Heart right ventricle (tissue), 16 donors: Measurements from ENCODE around the gene GLYATL2. TPM values are rescaled to one million over a fixed set of nuclear protein-coding genes. Genes with fewer than 3 reads are reported as not detected.

Experiments used
- ATAC-seq, 8 donors: fragments of 200-7000 bp; cut with Tn5 transposase; one replicate each; pipeline ENCODE4 v1.9.1; 2020; ENCODE audit warnings: mild to moderate bottlenecking in 8 of 8, moderate library complexity in 8 of 8, moderate number of reproducible peaks in 1 of 8
- DNase-seq, 2 donors: peaks; one replicate each; pipeline ENCODE4 v3.0.0-alpha.2; 2020
- H3K27ac ChIP-seq, 10 donors: fragments of 200-600 bp; sonication (generic) in 2 of 10; one replicate each; pipeline versions ENCODE4 v1.5.0 to v1.8.0; 2020 to 2022; ENCODE audit warnings: mild to moderate bottlenecking in 3 of 10
- H3K27me3 ChIP-seq, 7 donors: fragments of 200-600 bp; one replicate each; pipeline ENCODE4 v1.8.0; 2021 to 2022; ENCODE audit warnings: mild to moderate bottlenecking in 2 of 7
- H3K36me3 ChIP-seq, 9 donors: fragments of 200-600 bp; sonication (generic) in 1 of 9; one replicate each; pipeline versions ENCODE4 v1.5.0 to v1.8.0; 2020 to 2022; ENCODE audit warnings: mild to moderate bottlenecking in 2 of 9
- H3K4me1 ChIP-seq, 9 donors: fragments of 200-600 bp; sonication (generic) in 1 of 9; one replicate each; pipeline versions ENCODE4 v1.5.0 to v1.8.0; 2020 to 2022; ENCODE audit warnings: mild to moderate bottlenecking in 4 of 9
- H3K4me3 ChIP-seq, 10 donors: fragments of 200-600 bp; sonication (generic) in 2 of 10; one replicate each; pipeline versions ENCODE4 v1.5.0 to v1.8.0; 2020 to 2022; ENCODE audit warnings: mild to moderate bottlenecking in 7 of 10, moderate library complexity in 2 of 10
- H3K9me3 ChIP-seq, 11 donors: fragments of 200-600 bp in 10 of 11; sonication (generic) in 2 of 11; one replicate each; pipeline versions ENCODE4 v1.5.0 to v1.8.0; 2013 to 2022; ENCODE audit warnings: mild to moderate bottlenecking in 2 of 11, control low read depth in 1 of 11, moderate library complexity in 1 of 11
- CTCF ChIP-seq, 9 donors: fragments of 200-600 bp; sonication (generic) in 2 of 9; IDR thresholded peaks; one replicate each; pipeline versions ENCODE4 v1.5.0 to v1.8.0; 2021 to 2022; ENCODE audit warnings: antibody characterized with exemption in 9 of 9, mild to moderate bottlenecking in 5 of 9, moderate library complexity in 1 of 9
- WGBS, 2 donors: extraction: QIAGEN DNeasy Blood & Tissue Kit; methylation state at CpG; one replicate each; pipeline ENCODE4 v1.1.7; 2013; ENCODE audit warnings: inconsistent platforms in 1 of 2; 5-methylcytosine and 5-hydroxymethylcytosine counted together
- intact Hi-C, 10 donors: fragments of 100-400 bp; cut with DNase I; formaldehyde crosslinking; loops; one replicate each; pipeline versions ENCODE4 v1.11.1 to v1.14.2; 2022
- polyA plus RNA-seq, 2 donors: library from polyadenylated mRNA; stranded (reverse); fragments of 200-250 nt; gene quantifications; one replicate each; pipeline ENCODE4 v1.2.3, GENCODE V29; 2013
- total RNA-seq, 10 donors: library from RNA; stranded (reverse); fragmentation: NEBNext Ultra II Directional in 3 of 10; extraction: Animal tissue kit (Norgen Biotek cat#: 25700) in 3 of 10; gene quantifications; one replicate each; pipeline versions ENCODE4 v1.2.1 to v1.2.4, GENCODE V29; 2021 to 2023
- donor health status: Arrhythmogenic right ventricular cardiomyopathy.
- donor health status: ischemic (EF 13 %, LVEDD 7.1; RV severe dilation, severe dysfunction).
- donor health status: healthy with polysubstance abuse.
- donor health status: DM: no; HTN: yes; CAD: no.
- donor health status: DM: no; HTN: no; CAD: no.
- donor health status: ischemic (EF 25% LVEDD 6.9; RV normal size, moderate dysfunction).
- donor health status: ischemic (EF 25% LVEDD 5.7; RV mildly dilated, moderate dysfunction).
- donor health status: healthy.
- donor health status: DM: yes; HTN: yes; CAD: no.
- donor health status: Ischemic cardiomyopathy.
- donor health status: ischemic (EF 35%, LVEDD 5.7; RV mildly dilated, moderate dysfunction).
- donor health status: nonischemic (EF 11% LVEDD 7.7; RV severe dilation, severe dysfunction).
- donor health status: DM: yes; HTN: yes; CAD: no.
- donor health status: PGD.
- donor health status: ischemic (EF 29% LVEDD 5.4; RV normal size, mild dysfunction).
- donor health status: nonischemic (EF 23%, LVEDD 6.1; RV moderate dilation, normal function).

Gene GLYATL2
- total and polyA plus RNA-seq, 12 donors, result 0.07 to 0.58 (median 0.36) TPM; not detected in 6

DNA sequence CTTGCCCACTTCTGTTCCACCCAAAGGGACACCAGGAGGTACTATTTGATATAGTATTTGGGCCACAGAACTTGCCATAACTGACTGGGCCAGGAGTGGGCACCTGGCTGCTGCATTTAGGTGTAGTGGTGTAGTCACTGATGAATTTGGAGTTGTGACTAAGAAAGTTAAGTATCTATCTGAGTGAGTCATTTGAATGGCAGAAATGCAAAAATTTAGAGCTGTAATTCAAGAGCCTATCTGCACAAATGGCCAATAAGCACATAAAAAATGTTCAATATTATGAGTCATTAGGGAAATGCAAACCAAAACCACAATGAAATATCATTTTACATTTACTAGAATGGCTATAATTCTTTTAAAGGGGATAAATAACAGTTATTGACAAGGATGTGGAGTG lies 14.7 kb downstream of the GLYATL2 start:
- DNase-seq (no peak), ATAC-seq (no peak)
- intact Hi-C loops, result no loop called here
- Histone ChIP-seq H3K4me1 (no peaks in the 10 kb centered on the region), H3K4me3 (no peak overlapping the region), H3K9me3 (peaks cover 0 to 26% (median 0%) of the 10 kb centered on the region in 11 donors), H3K27me3 (peaks cover 0 to 31% (median 5%) of the 10 kb centered on the region in 7 donors), H3K27ac (no peak overlapping the region), H3K36me3 (no peaks in the 10 kb centered on the region)
- no peak for TF ChIP-seq CTCF (IDR thresholded peaks at IDR 0.05)

- intact Hi-C loops, result no loop called here
- WGBS, 2 donors, result 65 to 68% methylated on average over 1 of the region's 1 CpG
- no peak overlapping the region for H3K4me3 ChIP-seq
- no peak for DNase-seq
- peaks cover 0 to 47% (median 22%) of the 10 kb centered on the region in 11 donors for H3K9me3 ChIP-seq
- H3K27me3 ChIP-seq, result peaks cover 0 to 7% (median 0%) of the 10 kb centered on the region in 7 donors
- H3K27ac ChIP-seq, result no peak overlapping the region
- H3K4me1 ChIP-seq, result no peaks in the 10 kb centered on the region
- H3K36me3 ChIP-seq, result no peaks in the 10 kb centered on the region
- ATAC-seq, result no peak
- no peak for TF ChIP-seq CTCF (IDR thresholded peaks at IDR 0.05)
Observed at GRCh38 chr11:58813693-58814092, 30.8 kb downstream of the GLYATL2 start.

- H3K4me3 ChIP-seq, result no peak overlapping the region
- no peak overlapping the region for H3K27ac ChIP-seq
- peaks cover 0 to 41% (median 22%) of the 10 kb centered on the region in 11 donors for H3K9me3 ChIP-seq
- peaks cover 0 to 7% (median 0%) of the 10 kb centered on the region in 7 donors for H3K27me3 ChIP-seq
- no peaks in the 10 kb centered on the region for H3K36me3 ChIP-seq
- H3K4me1 ChIP-seq, result no peaks in the 10 kb centered on the region
- ATAC-seq, result no peak
- TF ChIP-seq CTCF (IDR thresholded peaks at IDR 0.05), result no peak
- DNase-seq, result no peak
- intact Hi-C loops, result no loop called here
- WGBS, 2 donors, result 75 to 80% methylated on average over 3 of the region's 3 CpGs
Observed at GRCh38 chr11:58811499-58811898, 33.0 kb downstream of the GLYATL2 start.

DNA sequence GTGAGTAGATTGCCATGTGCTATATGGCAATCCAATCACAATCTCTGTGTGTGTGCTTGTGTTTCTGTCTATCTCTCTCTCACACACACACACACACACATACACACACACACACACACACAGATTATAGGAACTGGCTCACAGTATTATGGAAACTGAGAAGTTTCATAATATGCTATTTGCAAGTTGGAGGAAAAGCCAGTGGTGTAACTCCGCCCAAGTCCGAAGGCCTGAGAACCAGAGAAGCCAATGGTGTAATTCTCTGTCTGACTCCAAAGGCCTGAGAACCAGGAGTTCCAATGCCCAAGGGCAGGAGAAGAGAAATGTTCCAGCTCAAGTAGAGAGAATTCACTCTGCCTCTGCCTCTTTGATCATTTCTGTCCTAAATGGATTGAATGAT lies 37.2 kb downstream of the GLYATL2 start:
- no peak for TF ChIP-seq CTCF (IDR thresholded peaks at IDR 0.05)
- Histone ChIP-seq H3K36me3 (no peaks in the 10 kb centered on the region), H3K4me3 (no peak overlapping the region), H3K4me1 (no peaks in the 10 kb centered on the region), H3K9me3 (peaks cover 0 to 4% (median 0%) of the 10 kb centered on the region in 11 donors), H3K27ac (no peak overlapping the region), H3K27me3 (no peaks in the 10 kb centered on the region)
- no peak for ATAC-seq
- 90 to 100% methylated on average over 2 of the region's 2 CpGs for WGBS, 2 donors
- DNase-seq, result no peak
- intact Hi-C loops, result no loop called here
